Hematopoietic multipotent progenitor cell treated with erythropoietin and hydrocortisone succinate and interleukin-3 and kit ligand, for 4 days (in vitro differentiated cells): ENCODE results near the gene GPSM1.

ENCODE experiments used
- DNase-seq: peaks from one replicate; pipeline ENCODE4 v3.0.0-alpha.2; 2015

Gene GPSM1

GRCh38 chr9:136335296-136336155, 8.2 kb downstream of the GPSM1 start:
- no peak for DNase-seq

- no peak for DNase-seq
These were observed 9.0 kb downstream of the GPSM1 start for GRCh38 chr9:136336156-136336870.

- DNase-seq: no peak
These were observed 9.5 kb downstream of the GPSM1 start for GRCh38 chr9:136336881-136337280.

GRCh38 chr9:136337416-136338395, 10.4 kb downstream of the GPSM1 start:
- no peak for DNase-seq

- no peak for DNase-seq
These were observed 11.2 kb downstream of the GPSM1 start for GRCh38 chr9:136338511-136338910.

GRCh38 chr9:136339173-136339957, 12.0 kb downstream of the GPSM1 start:
- DNase-seq: peak; percentile 83

- no peak for DNase-seq
These were observed 12.6 kb downstream of the GPSM1 start for GRCh38 chr9:136339958-136340310.

- DNase-seq: no peak
These were observed 13.2 kb downstream of the GPSM1 start for GRCh38 chr9:136340356-136341041.

- no peak for DNase-seq
These were observed 13.8 kb downstream of the GPSM1 start for GRCh38 chr9:136341042-136341655.

- no peak for DNase-seq
These were observed 14.4 kb downstream of the GPSM1 start for GRCh38 chr9:136341769-136342168.

- peak; percentile 96 for DNase-seq
These were observed 15.1 kb downstream of the GPSM1 start for GRCh38 chr9:136342181-136343120.

- peak; percentile 24 for DNase-seq
These were observed 16.0 kb downstream of the GPSM1 start for GRCh38 chr9:136343121-136343883.

GRCh38 chr9:136343884-136344269, 16.5 kb downstream of the GPSM1 start:
- no peak for DNase-seq

- no peak for DNase-seq
These were observed 17.4 kb downstream of the GPSM1 start for GRCh38 chr9:136344544-136345280.

- DNase-seq: no peak
These were observed 18.2 kb downstream of the GPSM1 start for GRCh38 chr9:136345281-136346156.

- DNase-seq: no peak
These were observed 18.8 kb downstream of the GPSM1 start for GRCh38 chr9:136346157-136346481.

GRCh38 chr9:136346927-136347465, 19.7 kb downstream of the GPSM1 start:
- no peak for DNase-seq
